ENCODE measurements around the gene C6orf47. TPM values are rescaled to one million over a fixed set of nuclear protein-coding genes. Genes with fewer than 3 reads are reported as not detected.

The C6orf47 gene
- total and polyA plus RNA-seq, 4 experiments from 2014 or later: 15.8 to 39.9 (median 33.6) TPM

DNA sequence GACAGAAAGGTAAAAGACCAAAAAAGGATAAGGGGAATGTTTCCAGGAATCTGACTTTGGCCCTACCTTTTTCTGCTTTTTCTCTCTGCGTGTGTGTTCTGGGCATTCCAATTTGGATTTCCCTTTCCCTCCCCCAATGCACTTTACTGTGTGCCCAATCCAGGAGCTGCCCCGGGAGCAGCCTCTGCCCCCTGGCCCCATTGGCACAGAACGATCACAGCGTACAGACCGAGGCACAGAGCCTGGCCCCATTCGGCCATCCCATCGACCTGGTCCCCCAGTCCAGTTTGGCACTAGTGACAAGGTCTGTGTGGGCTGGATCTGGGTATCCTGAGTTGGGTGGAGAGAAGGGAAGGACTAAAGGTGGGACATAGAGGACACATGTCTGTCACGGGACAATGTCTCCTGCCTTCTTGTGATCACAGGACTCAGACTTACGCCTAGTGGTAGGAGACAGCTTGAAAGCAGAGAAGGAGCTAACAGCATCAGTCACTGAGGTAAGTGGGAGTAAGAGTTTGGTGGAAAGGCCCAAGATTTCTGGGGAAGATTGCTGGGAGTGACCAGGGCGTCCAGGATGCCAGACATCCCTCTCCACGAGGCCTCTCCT, 25.5 kb downstream of the C6orf47 start:
- CTCF ChIA-PET (ENCODE audit: partially characterized antibody): interaction anchor here (1.2 kb wide), 1 partner anchor 20 kb away, joined by 3 read pairs; the partner anchor contains the start of gene APOM
- Mint-ChIP-seq H3K4me3 (no peak overlapping the region), H3K9me3 (no peaks in the 10 kb centered on the region), H3K36me3 (peaks cover 39 to 86% of the 10 kb centered on the region in 2 donors), H3K4me1 (peaks cover 3 to 6% (median 5%) of the 10 kb centered on the region in 4 donors), H3K27me3 (no peaks in the 10 kb centered on the region), H3K27ac (peak overlapping the region in 4 of 7 donors; percentile 12 to 52 (median 20))
- POLR2A ChIA-PET (ENCODE audit: partially characterized antibody): interaction anchor here (1.2 to 1.5 kb wide), 2 partner anchors 58 to 228 kb away, joined by 3 read pairs; partner anchors contain the start of gene NEU1
- intact Hi-C loops (cut with micrococcal nuclease): no loop called here
- Histone ChIP-seq H3K36me3 (ENCODE audit: insufficient read depth, low read length) (peaks cover 91% of the 10 kb centered on the region), H3K4me1 (ENCODE audit: insufficient read depth, low read length) (no peaks in the 10 kb centered on the region), H3K9me3 (ENCODE audit: control insufficient read depth in 1 of 2, low read length in 2 of 2) (no peaks in the 10 kb centered on the region), H3K4me3 (ENCODE audit: low read length in 2 of 2) (no peak overlapping the region), H3K27ac (ENCODE audit: low read depth, low read length) (no peak overlapping the region), H3K27me3 (ENCODE audit: insufficient read depth, low read length) (no peaks in the 10 kb centered on the region)
- DNase-seq: no peak

DNA sequence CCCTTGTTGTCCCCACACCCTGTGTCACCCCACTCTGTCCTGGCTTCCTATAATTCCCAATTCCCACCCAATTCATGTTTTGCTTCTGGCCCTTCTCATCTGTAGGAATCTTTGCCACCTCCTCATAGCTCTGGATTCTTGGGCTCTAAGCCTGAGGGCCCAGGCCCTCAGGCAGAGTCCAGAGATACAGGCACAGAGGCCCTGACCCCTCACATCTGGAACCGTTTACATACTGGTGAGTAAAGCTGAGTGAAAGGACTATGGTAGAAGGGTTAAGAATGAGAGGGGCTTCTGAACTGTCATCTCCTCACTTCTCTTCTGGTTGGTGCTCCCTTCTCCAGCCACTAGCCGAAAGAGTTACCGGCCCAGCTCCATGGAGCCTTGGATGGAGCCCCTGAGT, 26.4 kb downstream of the C6orf47 start:
- H3K27ac ChIP-seq (ENCODE audit: low read depth, low read length): no peak overlapping the region
- ChIA-PET CTCF (ENCODE audit: partially characterized antibody) (interaction anchor here (1.0 to 1.5 kb wide), 2 partner anchors 11 to 36 kb away, joined by 3 read pairs; no protein-coding TSS in a partner anchor), POLR2A (ENCODE audit: partially characterized antibody) (interaction anchor here (0.6 to 1.5 kb wide), 2 partner anchors 9 to 57 kb away, joined by 3 read pairs; no protein-coding TSS in a partner anchor)
- no peak overlapping the region for H3K4me3 ChIP-seq (ENCODE audit: low read length in 2 of 2)
- DNase-seq: no peak
- no peak overlapping the region for H3K4me3 Mint-ChIP-seq
- H3K27me3 ChIP-seq (ENCODE audit: insufficient read depth, low read length): no peaks in the 10 kb centered on the region
- H3K27me3 Mint-ChIP-seq: no peaks in the 10 kb centered on the region
- H3K4me1 ChIP-seq (ENCODE audit: insufficient read depth, low read length): no peaks in the 10 kb centered on the region
- H3K9me3 Mint-ChIP-seq: no peaks in the 10 kb centered on the region
- H3K27ac Mint-ChIP-seq: peak overlapping the region in 3 of 7 donors; percentile 9 to 36 (median 20)
- peaks cover 91% of the 10 kb centered on the region for H3K36me3 ChIP-seq (ENCODE audit: insufficient read depth, low read length)
- intact Hi-C loops (cut with micrococcal nuclease): no loop called here
- no peaks in the 10 kb centered on the region for H3K9me3 ChIP-seq (ENCODE audit: control insufficient read depth in 1 of 2, low read length in 2 of 2)
- peaks cover 0 to 4% (median 3%) of the 10 kb centered on the region in 4 donors for H3K4me1 Mint-ChIP-seq
- H3K36me3 Mint-ChIP-seq: peaks cover 42 to 89% of the 10 kb centered on the region in 2 donors

DNA sequence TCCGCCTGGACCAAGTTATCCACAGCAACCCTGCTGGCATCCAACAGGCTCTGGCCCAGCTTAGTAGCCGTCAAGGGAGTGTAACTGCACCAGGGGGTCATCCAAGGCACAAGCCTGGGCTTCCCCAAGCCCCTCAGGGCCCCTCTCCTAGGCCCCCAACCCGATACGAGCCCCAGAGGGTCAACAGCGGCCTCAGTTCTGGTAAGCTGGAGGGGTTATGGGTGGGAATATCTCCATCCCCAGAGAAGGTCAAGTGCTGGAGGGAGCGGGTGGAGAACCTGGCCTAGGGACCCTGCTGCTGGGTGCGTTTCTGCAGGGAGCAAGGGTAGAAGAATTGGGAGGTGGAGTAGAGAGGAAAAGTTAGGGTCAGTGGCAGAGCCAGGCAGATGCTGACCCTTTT, 27.1 kb downstream of the C6orf47 start:
- ChIA-PET POLR2A (ENCODE audit: partially characterized antibody) (interaction anchor here (0.6 to 1.5 kb wide), 2 partner anchors 10 to 11 kb away, joined by 3 to 5 read pairs; no protein-coding TSS in a partner anchor), CTCF (ENCODE audit: partially characterized antibody) (interaction anchor here (1.0 to 1.5 kb wide), 2 partner anchors 11 to 35 kb away, joined by 3 read pairs; no protein-coding TSS in a partner anchor)
- H3K36me3 Mint-ChIP-seq: peaks cover 42 to 90% of the 10 kb centered on the region in 2 donors
- Histone ChIP-seq H3K4me3 (ENCODE audit: low read length in 2 of 2) (no peak overlapping the region), H3K27me3 (ENCODE audit: insufficient read depth, low read length) (no peaks in the 10 kb centered on the region), H3K27ac (ENCODE audit: low read depth, low read length) (no peak overlapping the region), H3K9me3 (ENCODE audit: control insufficient read depth in 1 of 2, low read length in 2 of 2) (no peaks in the 10 kb centered on the region), H3K4me1 (ENCODE audit: insufficient read depth, low read length) (no peaks in the 10 kb centered on the region), H3K36me3 (ENCODE audit: insufficient read depth, low read length) (peaks cover 94% of the 10 kb centered on the region)
- intact Hi-C loops (cut with micrococcal nuclease): no loop called here
- H3K27me3 Mint-ChIP-seq: no peaks in the 10 kb centered on the region
- peak overlapping the region in 4 of 7 donors; percentile 27 to 79 (median 57) for H3K27ac Mint-ChIP-seq
- no peaks in the 10 kb centered on the region for H3K9me3 Mint-ChIP-seq
- DNase-seq: no peak
- peaks cover 0 to 4% (median 3%) of the 10 kb centered on the region in 4 donors for H3K4me1 Mint-ChIP-seq
- H3K4me3 Mint-ChIP-seq: no peak overlapping the region

DNA sequence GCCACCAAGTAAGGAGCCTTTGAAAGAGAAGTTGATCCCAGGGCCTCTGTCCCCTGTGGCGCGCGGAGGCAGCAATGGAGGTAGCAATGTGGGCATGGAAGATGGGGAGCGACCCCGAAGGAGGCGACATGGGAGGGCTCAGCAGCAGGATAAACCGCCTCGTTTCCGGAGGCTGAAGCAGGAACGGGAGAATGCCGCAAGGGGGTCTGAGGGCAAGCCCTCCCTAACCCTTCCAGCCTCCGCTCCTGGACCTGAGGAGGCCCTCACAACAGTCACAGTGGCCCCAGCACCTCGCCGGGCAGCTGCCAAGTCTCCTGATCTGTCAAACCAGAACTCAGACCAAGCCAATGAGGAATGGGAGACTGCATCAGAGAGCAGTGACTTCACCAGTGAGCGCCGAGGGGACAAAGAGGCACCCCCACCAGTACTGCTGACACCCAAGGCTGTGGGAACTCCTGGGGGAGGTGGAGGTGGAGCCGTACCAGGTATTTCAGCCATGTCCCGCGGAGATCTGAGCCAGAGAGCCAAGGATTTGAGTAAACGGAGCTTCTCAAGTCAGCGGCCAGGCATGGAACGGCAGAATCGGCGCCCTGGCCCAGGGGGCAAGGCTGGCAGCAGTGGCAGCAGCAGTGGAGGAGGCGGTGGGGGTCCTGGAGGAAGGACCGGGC, 28.2 kb downstream of the C6orf47 start:
- peaks cover 98% of the 10 kb centered on the region for H3K36me3 ChIP-seq (ENCODE audit: insufficient read depth, low read length)
- no peak overlapping the region for H3K27ac ChIP-seq (ENCODE audit: low read depth, low read length)
- H3K27me3 ChIP-seq (ENCODE audit: insufficient read depth, low read length): no peaks in the 10 kb centered on the region
- H3K9me3 ChIP-seq (ENCODE audit: control insufficient read depth in 1 of 2, low read length in 2 of 2): no peaks in the 10 kb centered on the region
- ChIA-PET CTCF (ENCODE audit: partially characterized antibody) (no interaction called here), POLR2A (ENCODE audit: partially characterized antibody) (interaction anchor here (1.5 kb wide), 1 partner anchor 10 kb away, joined by 5 read pairs; no protein-coding TSS in a partner anchor)
- peaks cover 0 to 4% (median 3%) of the 10 kb centered on the region in 4 donors for H3K4me1 Mint-ChIP-seq
- peak overlapping the region in 3 of 7 donors; percentile 23 to 53 (median 27) for H3K27ac Mint-ChIP-seq
- H3K36me3 Mint-ChIP-seq: peaks cover 52 to 94% of the 10 kb centered on the region in 2 donors
- H3K4me3 Mint-ChIP-seq: no peak overlapping the region
- no peak for DNase-seq
- no peak overlapping the region for H3K4me3 ChIP-seq (ENCODE audit: low read length in 2 of 2)
- no peaks in the 10 kb centered on the region for H3K27me3 Mint-ChIP-seq
- H3K4me1 ChIP-seq (ENCODE audit: insufficient read depth, low read length): no peaks in the 10 kb centered on the region
- intact Hi-C loops (cut with micrococcal nuclease): no loop called here
- H3K9me3 Mint-ChIP-seq: no peaks in the 10 kb centered on the region

DNA sequence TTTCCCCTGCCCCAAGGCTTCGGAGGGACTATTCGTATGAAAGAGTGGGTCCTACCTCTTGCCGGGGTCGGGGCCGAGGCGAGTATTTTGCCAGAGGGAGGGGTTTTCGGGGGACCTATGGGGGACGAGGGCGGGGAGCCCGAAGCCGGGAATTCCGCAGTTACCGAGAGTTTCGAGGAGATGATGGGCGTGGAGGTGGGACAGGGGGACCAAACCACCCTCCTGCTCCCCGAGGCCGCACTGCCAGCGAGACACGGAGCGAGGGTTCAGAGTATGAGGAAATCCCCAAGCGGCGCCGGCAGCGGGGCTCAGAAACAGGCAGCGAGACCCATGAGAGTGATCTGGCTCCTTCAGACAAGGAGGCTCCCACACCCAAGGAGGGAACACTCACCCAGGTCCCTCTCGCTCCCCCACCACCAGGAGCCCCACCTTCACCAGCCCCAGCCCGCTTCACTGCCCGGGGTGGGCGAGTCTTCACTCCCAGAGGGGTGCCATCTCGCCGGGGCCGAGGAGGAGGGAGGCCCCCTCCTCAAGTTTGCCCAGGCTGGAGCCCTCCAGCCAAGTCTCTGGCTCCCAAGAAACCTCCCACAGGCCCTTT, 28.8 kb downstream of the C6orf47 start:
- ChIA-PET CTCF (ENCODE audit: partially characterized antibody) (no interaction called here), POLR2A (ENCODE audit: partially characterized antibody) (no interaction called here)
- Mint-ChIP-seq H3K36me3 (peaks cover 52 to 91% of the 10 kb centered on the region in 2 donors), H3K4me3 (no peak overlapping the region), H3K9me3 (no peaks in the 10 kb centered on the region), H3K27ac (no peak overlapping the region), H3K27me3 (no peaks in the 10 kb centered on the region), H3K4me1 (peaks cover 0 to 5% (median 3%) of the 10 kb centered on the region in 4 donors)
- H3K27me3 ChIP-seq (ENCODE audit: insufficient read depth, low read length): no peaks in the 10 kb centered on the region
- intact Hi-C loops (cut with micrococcal nuclease): no loop called here
- no peaks in the 10 kb centered on the region for H3K4me1 ChIP-seq (ENCODE audit: insufficient read depth, low read length)
- no peak overlapping the region for H3K4me3 ChIP-seq (ENCODE audit: low read length in 2 of 2)
- no peaks in the 10 kb centered on the region for H3K9me3 ChIP-seq (ENCODE audit: control insufficient read depth in 1 of 2, low read length in 2 of 2)
- H3K36me3 ChIP-seq (ENCODE audit: insufficient read depth, low read length): peaks cover 99% of the 10 kb centered on the region
- DNase-seq: no peak
- no peak overlapping the region for H3K27ac ChIP-seq (ENCODE audit: low read depth, low read length)

DNA sequence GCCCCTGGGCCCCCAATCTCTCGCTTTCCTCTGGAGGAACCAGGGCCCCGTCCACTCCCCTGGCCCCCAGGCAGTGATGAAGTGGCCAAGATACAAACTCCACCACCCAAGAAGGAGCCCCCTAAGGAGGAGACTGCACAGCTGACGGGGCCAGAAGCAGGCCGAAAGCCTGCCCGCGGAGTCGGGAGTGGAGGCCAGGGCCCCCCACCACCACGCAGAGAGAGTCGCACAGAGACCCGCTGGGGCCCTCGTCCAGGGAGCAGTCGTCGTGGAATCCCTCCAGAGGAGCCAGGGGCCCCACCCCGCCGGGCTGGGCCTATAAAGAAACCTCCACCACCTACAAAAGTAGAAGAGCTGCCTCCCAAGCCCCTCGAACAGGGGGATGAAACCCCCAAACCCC, 29.4 kb downstream of the C6orf47 start:
- H3K27ac Mint-ChIP-seq: no peak overlapping the region
- no peak overlapping the region for H3K27ac ChIP-seq (ENCODE audit: low read depth, low read length)
- no peaks in the 10 kb centered on the region for H3K27me3 Mint-ChIP-seq

More for the DNA sequence above, 29.4 kb downstream of the C6orf47 start:
- Mint-ChIP-seq H3K36me3 (peaks cover 58 to 91% of the 10 kb centered on the region in 2 donors), H3K4me1 (peaks cover 0 to 5% (median 3%) of the 10 kb centered on the region in 4 donors), H3K4me3 (no peak overlapping the region), H3K9me3 (no peaks in the 10 kb centered on the region)
- ChIA-PET CTCF (ENCODE audit: partially characterized antibody) (no interaction called here), POLR2A (ENCODE audit: partially characterized antibody) (no interaction called here)
- Histone ChIP-seq H3K27me3 (ENCODE audit: insufficient read depth, low read length) (no peaks in the 10 kb centered on the region), H3K36me3 (ENCODE audit: insufficient read depth, low read length) (peaks cover 99% of the 10 kb centered on the region), H3K4me3 (ENCODE audit: low read length in 2 of 2) (no peak overlapping the region), H3K4me1 (ENCODE audit: insufficient read depth, low read length) (no peaks in the 10 kb centered on the region), H3K9me3 (ENCODE audit: control insufficient read depth in 1 of 2, low read length in 2 of 2) (no peaks in the 10 kb centered on the region)
- no peak for DNase-seq
- intact Hi-C loops (cut with micrococcal nuclease): no loop called here
